Memory B cell (primary cell): ENCODE data around the gene GLRX3.
A peak's percentile ranks its signal among the peaks of the same experiment; 100 is the strongest.

Experiments
- ATAC-seq: fragments of 150-1000 bp; cut with Tn5 transposase; 2 replicates; pipeline ENCODE4 v1.10.0; 2021; ENCODE audit warnings: low read depth, mild to moderate bottlenecking, moderate library complexity
- DNase-seq, 2 donors: peaks; one replicate each; pipeline ENCODE4 v3.0.0; 2022; ENCODE audit warnings: low spot score in 2 of 2
- H3K27ac Mint-ChIP-seq: one replicate; pipeline ENCODE4 v1.8.0; 2022; ENCODE audit warnings: mild to moderate bottlenecking, moderate library complexity, mixed read lengths
- H3K27me3 Mint-ChIP-seq: one replicate; pipeline ENCODE4 v1.8.0; 2022; ENCODE audit warnings: mixed read lengths
- H3K36me3 Mint-ChIP-seq: one replicate; pipeline ENCODE4 v1.8.0; 2022; ENCODE audit warnings: mild to moderate bottlenecking, mixed read lengths
- H3K4me1 Mint-ChIP-seq: one replicate; pipeline ENCODE4 v1.8.0; 2022; ENCODE audit warnings: mixed read lengths
- H3K4me3 Mint-ChIP-seq: one replicate; pipeline ENCODE4 v1.8.0; 2022; ENCODE audit warnings: mild to moderate bottlenecking, moderate library complexity, mixed read lengths
- H3K9me3 Mint-ChIP-seq: one replicate; pipeline ENCODE4 v1.8.0; 2022; ENCODE audit warnings: mixed read lengths

Gene GLRX3

DNA sequence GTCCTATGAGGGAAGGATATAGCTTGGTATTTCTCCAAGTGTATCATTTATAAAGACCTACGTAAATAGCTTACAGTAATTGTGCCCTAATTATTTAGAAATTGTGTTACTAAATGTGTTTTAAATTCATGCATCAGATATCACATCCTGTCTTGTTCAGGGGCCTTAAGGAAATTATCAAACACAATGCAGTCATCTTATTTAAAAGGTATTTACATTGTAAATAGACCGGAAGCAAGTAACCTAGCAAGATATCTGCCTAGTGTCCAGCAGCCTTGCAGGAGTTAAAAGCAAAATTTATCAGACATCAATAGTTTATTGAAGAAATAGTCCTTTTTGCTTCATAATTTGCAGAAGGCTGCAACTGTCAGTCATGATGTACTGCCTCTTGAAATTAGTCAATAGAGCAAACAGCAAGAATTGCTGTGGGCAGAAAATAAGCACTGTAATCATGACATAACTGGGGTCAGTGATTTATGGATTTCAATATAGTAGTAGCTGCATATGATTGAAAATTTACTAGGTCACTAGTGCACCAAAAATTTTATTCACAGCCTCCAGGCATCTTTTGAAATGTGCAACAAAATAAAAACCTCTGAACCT, 23.1 kb downstream of the GLRX3 start:
- no peaks in the 10 kb centered on the region for H3K9me3 Mint-ChIP-seq
- no peaks in the 10 kb centered on the region for H3K27me3 Mint-ChIP-seq
- ATAC-seq: no peak
- peaks cover 23% of the 10 kb centered on the region for H3K4me1 Mint-ChIP-seq
- no peak overlapping the region for H3K27ac Mint-ChIP-seq
- no peak overlapping the region for H3K4me3 Mint-ChIP-seq
- H3K36me3 Mint-ChIP-seq: peaks cover 14% of the 10 kb centered on the region
- DNase-seq: no peak

DNA sequence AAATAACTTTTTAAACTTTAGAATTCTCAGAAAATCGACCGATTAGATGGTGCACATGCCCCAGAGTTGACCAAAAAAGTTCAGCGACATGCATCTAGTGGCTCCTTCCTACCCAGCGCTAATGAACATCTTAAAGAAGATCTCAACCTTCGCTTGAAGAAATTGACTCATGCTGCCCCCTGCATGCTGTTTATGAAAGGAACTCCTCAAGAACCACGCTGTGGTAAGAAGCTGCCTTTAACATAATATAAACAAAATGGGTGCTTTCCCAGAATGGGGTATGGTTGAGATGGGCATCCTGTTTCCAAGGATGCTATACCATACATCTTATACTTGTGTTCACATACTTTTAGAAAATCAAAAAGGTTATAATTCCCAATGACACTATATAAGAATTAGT, 24.6 kb downstream of the GLRX3 start:
- no peaks in the 10 kb centered on the region for H3K9me3 Mint-ChIP-seq
- no peak overlapping the region for H3K27ac Mint-ChIP-seq
- H3K4me1 Mint-ChIP-seq: peaks cover 12% of the 10 kb centered on the region
- H3K36me3 Mint-ChIP-seq: peaks cover 9% of the 10 kb centered on the region
- no peak overlapping the region for H3K4me3 Mint-ChIP-seq
- DNase-seq: no peak
- H3K27me3 Mint-ChIP-seq: no peaks in the 10 kb centered on the region
- peak; percentile 55 for ATAC-seq

- no peaks in the 10 kb centered on the region for H3K27me3 Mint-ChIP-seq
- H3K9me3 Mint-ChIP-seq: no peaks in the 10 kb centered on the region
- peaks cover 11% of the 10 kb centered on the region for H3K4me1 Mint-ChIP-seq
- H3K27ac Mint-ChIP-seq: peak overlapping the region; percentile 42
- no peak overlapping the region for H3K4me3 Mint-ChIP-seq
- peaks cover 11% of the 10 kb centered on the region for H3K36me3 Mint-ChIP-seq
- DNase-seq (no peak), ATAC-seq (no peak)
These were observed 25.1 kb downstream of the GLRX3 start for GRCh38 chr10:130161331-130161730.

- H3K4me3 Mint-ChIP-seq: no peak overlapping the region
- ATAC-seq: no peak
These were observed 31.0 kb downstream of the GLRX3 start for GRCh38 chr10:130167193-130167592.

GRCh38 chr10:130167707-130168106, 31.5 kb downstream of the GLRX3 start:
- Mint-ChIP-seq H3K36me3 (peaks cover 21% of the 10 kb centered on the region), H3K4me3 (no peak overlapping the region), H3K4me1 (peaks cover 4% of the 10 kb centered on the region), H3K27ac (no peak overlapping the region), H3K27me3 (no peaks in the 10 kb centered on the region), H3K9me3 (no peaks in the 10 kb centered on the region)
- ATAC-seq (no peak), DNase-seq (no peak)

More at GRCh38 chr10:130167193-130167592, 31.0 kb downstream of the GLRX3 start:
- H3K27ac Mint-ChIP-seq: no peak overlapping the region
- peaks cover 4% of the 10 kb centered on the region for H3K4me1 Mint-ChIP-seq
- no peaks in the 10 kb centered on the region for H3K27me3 Mint-ChIP-seq
- no peaks in the 10 kb centered on the region for H3K9me3 Mint-ChIP-seq
- peaks cover 21% of the 10 kb centered on the region for H3K36me3 Mint-ChIP-seq
- DNase-seq: no peak

GRCh38 chr10:130169136-130169859, 33.1 kb downstream of the GLRX3 start:
- Mint-ChIP-seq H3K4me3 (no peak overlapping the region), H3K36me3 (peaks cover 27% of the 10 kb centered on the region), H3K27ac (peak overlapping the region; percentile 26), H3K9me3 (no peaks in the 10 kb centered on the region), H3K27me3 (no peaks in the 10 kb centered on the region), H3K4me1 (peaks cover 4% of the 10 kb centered on the region)
- DNase-seq: no peak
- ATAC-seq: no peak

DNA sequence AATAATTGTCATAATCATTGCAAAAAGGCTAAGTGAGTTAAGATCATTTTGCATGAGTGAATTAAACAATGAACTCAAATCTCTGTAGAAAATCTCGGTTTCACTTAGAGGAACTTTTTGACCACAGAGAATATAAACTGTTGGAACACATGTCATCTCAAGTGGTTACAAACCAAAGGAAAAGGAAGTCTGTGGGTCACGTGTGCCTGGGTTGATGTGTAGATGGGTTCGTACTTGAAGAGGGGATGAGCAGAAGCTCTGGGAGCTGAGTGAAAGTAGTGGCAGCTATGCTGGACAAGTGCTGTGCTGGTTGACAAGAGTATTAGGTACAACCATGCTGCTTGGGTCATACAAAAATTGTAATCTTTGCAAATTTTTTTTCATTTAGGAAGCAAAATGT, 35.0 kb downstream of the GLRX3 start:
- no peak for DNase-seq
- peaks cover 32% of the 10 kb centered on the region for H3K36me3 Mint-ChIP-seq
- no peaks in the 10 kb centered on the region for H3K9me3 Mint-ChIP-seq
- no peak for ATAC-seq
- no peak overlapping the region for H3K4me3 Mint-ChIP-seq
- peaks cover 4% of the 10 kb centered on the region for H3K4me1 Mint-ChIP-seq
- peak overlapping the region; percentile 69 for H3K27ac Mint-ChIP-seq
- H3K27me3 Mint-ChIP-seq: no peaks in the 10 kb centered on the region

DNA sequence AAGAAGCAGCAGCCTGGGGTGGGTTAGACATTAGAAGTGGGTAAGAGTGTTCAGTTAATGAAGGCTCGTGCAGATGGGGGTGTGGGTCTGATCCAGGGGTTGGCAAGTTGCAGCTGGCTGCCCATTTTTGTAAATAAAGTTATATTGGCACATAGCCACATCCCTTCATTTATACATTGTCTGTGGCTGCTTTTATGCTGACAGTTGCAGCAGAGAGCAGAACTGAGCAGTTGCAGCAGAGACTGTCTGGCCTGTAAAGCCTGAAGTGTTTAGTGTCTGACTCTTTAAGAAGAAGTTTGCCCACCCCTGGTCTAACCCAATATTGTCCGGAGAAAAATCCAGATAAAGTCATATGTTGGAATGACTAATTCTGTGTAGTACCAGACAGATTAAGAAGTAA, 38.1 kb downstream of the GLRX3 start:
- DNase-seq: no peak
- Mint-ChIP-seq H3K4me1 (peaks cover 4% of the 10 kb centered on the region), H3K36me3 (peaks cover 23% of the 10 kb centered on the region), H3K27me3 (no peaks in the 10 kb centered on the region), H3K4me3 (no peak overlapping the region), H3K9me3 (no peaks in the 10 kb centered on the region), H3K27ac (peak overlapping the region; percentile 12)
- ATAC-seq: no peak

- Mint-ChIP-seq H3K27ac (no peak overlapping the region), H3K4me1 (peaks cover 2% of the 10 kb centered on the region), H3K36me3 (peaks cover 23% of the 10 kb centered on the region), H3K27me3 (no peaks in the 10 kb centered on the region), H3K4me3 (no peak overlapping the region), H3K9me3 (no peaks in the 10 kb centered on the region)
- DNase-seq (no peak), ATAC-seq (no peak)
These were observed 38.9 kb downstream of the GLRX3 start for GRCh38 chr10:130175074-130175473.

GRCh38 chr10:130177250-130177649, 41.1 kb downstream of the GLRX3 start:
- DNase-seq (no peak), ATAC-seq (no peak)
- Mint-ChIP-seq H3K36me3 (peaks cover 27% of the 10 kb centered on the region), H3K27me3 (no peaks in the 10 kb centered on the region), H3K4me3 (no peak overlapping the region), H3K27ac (peak overlapping the region; percentile 1), H3K9me3 (no peaks in the 10 kb centered on the region), H3K4me1 (peaks cover 4% of the 10 kb centered on the region)

- no peaks in the 10 kb centered on the region for H3K9me3 Mint-ChIP-seq
- ATAC-seq: no peak
These were observed 43.4 kb downstream of the GLRX3 start for GRCh38 chr10:130179640-130180039.

DNA sequence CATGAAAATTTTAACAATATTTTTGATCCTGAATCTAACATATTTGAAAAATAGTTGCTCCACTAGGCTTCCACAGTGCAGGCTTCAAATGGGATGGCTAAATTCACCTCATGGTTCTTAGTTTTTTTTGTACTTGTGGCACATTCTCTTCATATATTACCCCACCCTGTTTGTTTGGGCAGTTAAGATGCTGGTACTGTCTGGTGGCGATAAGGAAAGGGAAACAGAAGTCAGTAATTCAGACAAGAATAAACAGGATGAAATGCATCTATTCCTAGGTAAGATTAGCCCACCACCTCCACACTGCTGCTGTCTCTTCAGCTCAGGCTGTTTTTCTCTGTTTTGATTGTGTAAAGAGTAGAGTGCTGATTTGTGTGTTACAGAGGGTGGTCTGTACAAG, 44.2 kb downstream of the GLRX3 start:
- Mint-ChIP-seq H3K27ac (peak overlapping the region; percentile 38), H3K36me3 (peaks cover 33% of the 10 kb centered on the region), H3K4me1 (peaks cover 4% of the 10 kb centered on the region), H3K4me3 (no peak overlapping the region), H3K27me3 (no peaks in the 10 kb centered on the region), H3K9me3 (no peaks in the 10 kb centered on the region)
- ATAC-seq: no peak
- no peak for DNase-seq

More at GRCh38 chr10:130179640-130180039, 43.4 kb downstream of the GLRX3 start:
- Mint-ChIP-seq H3K27me3 (no peaks in the 10 kb centered on the region), H3K36me3 (peaks cover 31% of the 10 kb centered on the region), H3K27ac (no peak overlapping the region), H3K4me1 (peaks cover 4% of the 10 kb centered on the region), H3K4me3 (no peak overlapping the region)
- DNase-seq: no peak

- Mint-ChIP-seq H3K36me3 (peaks cover 33% of the 10 kb centered on the region), H3K4me1 (peaks cover 4% of the 10 kb centered on the region), H3K9me3 (no peaks in the 10 kb centered on the region), H3K27ac (no peak overlapping the region), H3K4me3 (no peak overlapping the region), H3K27me3 (no peaks in the 10 kb centered on the region)
- DNase-seq (no peak), ATAC-seq (no peak)
These were observed 45.7 kb downstream of the GLRX3 start for GRCh38 chr10:130181858-130182257.

GRCh38 chr10:130185591-130185990, 49.4 kb downstream of the GLRX3 start:
- DNase-seq (no peak), ATAC-seq (no peak)
- Mint-ChIP-seq H3K27me3 (no peaks in the 10 kb centered on the region), H3K27ac (no peak overlapping the region), H3K4me3 (no peak overlapping the region), H3K9me3 (no peaks in the 10 kb centered on the region), H3K36me3 (peaks cover 26% of the 10 kb centered on the region), H3K4me1 (peaks cover 4% of the 10 kb centered on the region)
